GM18502 (cell line): ENCODE measurements around the gene RABL6.
"Not testable (repeated sequence)": the region's sequence is repeated elsewhere in the genome, so short reads cannot be mapped to it uniquely, and the experiment has no call there.

ENCODE experiments used
- ATAC-seq: cut with Tn5 transposase; IDR thresholded peaks from one replicate; pipeline ENCODE4 v1.9.1; 2021; ENCODE audit warnings: mild to moderate bottlenecking; ENCODE audit not compliant: unreplicated experiment, poor library complexity

RABL6 gene

GRCh38 chr9:136807281-136808074, at the start of gene RABL6:
RABL6 (plus strand) TSS chr9:136807948; CDS start chr9:136808197, 249 bp downstream.
- peak; percentile 74 for ATAC-seq

- no peak for ATAC-seq
These were observed 48.7 kb upstream of the RABL6 start for GRCh38 chr9:136759001-136759400.

GRCh38 chr9:136759436-136760325, 48.1 kb upstream of the RABL6 start:
- ATAC-seq = no peak

DNA sequence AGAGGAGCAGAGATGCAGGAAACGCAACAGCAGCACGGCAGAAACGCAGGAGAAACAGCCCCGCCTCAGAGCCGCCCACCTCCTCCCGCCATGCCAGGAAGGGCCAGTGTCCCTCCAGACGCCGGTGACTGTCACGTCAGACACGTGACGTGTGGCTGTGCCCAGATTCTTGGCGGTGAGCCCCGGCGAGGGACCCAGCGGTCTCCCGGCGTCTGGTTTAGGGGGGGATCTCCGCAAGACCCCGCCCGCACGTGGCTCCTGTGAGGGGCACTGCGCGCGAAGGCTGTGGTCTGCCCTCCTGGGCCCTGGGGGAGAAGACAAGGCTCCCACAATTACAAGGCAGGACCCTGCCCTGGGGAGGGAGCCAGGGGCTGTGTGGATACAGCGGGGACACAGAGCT, 47.3 kb upstream of the RABL6 start:
- ATAC-seq = no peak

DNA sequence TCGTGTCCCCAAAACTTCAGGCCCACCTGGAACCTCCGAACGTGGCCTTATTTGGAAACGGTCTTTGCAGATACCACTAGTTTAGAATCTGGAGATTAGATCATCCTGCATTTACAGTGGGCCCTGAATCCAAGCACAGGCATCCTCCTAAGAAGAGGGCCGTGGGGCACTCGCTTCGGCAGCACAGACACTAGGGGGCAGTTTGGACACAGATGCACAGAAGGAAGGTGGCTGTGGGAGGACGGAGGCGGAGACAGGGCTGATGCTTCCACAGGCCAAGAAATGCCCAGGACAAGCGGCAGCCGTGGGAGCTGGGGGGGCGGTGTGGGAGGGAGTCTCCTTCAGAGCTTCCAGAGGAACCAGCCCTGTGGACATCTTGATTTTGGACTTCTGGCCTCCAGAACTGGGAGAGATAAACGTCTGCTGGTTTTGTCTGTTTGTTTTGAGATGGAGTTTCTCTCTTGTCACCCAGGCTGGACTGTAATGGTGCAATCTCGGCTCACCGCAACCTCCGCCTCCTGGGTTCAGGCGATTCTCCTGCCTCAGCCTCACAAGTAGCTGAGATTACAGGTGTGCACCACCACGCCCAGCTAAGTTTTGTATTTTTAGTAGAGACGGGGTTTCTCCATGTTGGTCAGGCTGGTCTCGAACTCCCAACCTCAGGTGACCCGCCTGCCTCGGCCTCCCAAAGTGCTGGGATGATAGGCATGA, 46.8 kb upstream of the RABL6 start:
- ATAC-seq = not testable (repeated sequence)

DNA sequence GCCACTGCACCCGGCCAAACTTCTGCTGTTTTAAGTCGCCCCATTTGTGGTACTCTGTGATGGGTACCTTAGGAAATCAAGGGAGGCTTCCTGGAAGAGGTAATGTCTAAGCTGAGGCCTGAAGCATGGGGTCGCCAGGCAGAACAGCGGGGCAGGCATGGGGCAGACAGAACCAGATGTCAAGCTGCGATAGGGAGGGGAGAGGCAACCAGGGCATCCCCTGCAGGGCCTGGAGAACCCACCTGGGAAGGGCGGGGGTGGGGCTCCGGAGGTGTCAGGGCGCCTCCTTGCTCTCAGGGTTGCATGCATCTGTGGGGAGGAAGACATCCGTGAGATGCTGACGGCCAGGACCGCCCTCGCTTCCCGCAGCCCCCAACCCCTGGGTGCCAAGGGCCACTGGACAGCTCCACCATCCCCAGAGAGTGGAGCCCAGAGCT, 46.2 kb upstream of the RABL6 start:
- no peak for ATAC-seq

GRCh38 chr9:136762221-136762691, 45.5 kb upstream of the RABL6 start:
- ATAC-seq = no peak

DNA sequence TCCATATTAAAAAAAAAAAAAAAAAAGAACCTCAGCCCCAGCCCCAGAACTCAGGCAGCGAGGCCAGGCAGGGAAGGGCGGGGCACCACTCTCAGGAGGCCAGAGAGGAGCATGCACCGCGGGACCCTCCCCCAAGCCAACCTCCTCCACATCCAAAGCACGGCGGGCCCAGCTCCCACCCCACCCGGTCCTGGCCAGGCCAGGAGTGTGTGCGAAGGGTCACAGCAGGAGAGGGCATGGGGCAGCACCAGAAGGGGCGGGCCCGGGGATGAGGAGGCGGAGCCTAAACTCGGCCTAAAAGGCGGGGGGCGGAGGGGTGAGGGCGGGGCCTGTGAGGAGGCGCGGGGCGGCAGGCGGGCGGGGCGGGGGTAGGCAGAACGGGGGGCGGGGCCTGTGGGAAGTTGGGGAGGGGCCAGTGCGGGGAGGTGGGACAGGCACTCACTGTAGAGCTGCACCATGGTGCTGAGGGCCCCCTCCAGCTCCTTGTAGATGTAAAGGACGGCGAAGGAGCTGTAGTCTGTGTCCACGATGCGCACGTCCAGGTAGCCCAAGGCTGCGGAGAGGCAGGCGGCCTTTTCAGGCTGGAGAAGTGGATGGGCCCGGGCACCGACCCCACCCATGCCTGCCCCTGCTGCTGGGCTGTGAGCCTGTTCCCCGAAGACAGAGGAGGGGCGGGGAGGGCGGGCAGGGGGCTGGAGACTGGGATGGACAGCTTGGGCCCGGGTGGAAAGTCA, 44.7 kb upstream of the RABL6 start:
- no peak for ATAC-seq

DNA sequence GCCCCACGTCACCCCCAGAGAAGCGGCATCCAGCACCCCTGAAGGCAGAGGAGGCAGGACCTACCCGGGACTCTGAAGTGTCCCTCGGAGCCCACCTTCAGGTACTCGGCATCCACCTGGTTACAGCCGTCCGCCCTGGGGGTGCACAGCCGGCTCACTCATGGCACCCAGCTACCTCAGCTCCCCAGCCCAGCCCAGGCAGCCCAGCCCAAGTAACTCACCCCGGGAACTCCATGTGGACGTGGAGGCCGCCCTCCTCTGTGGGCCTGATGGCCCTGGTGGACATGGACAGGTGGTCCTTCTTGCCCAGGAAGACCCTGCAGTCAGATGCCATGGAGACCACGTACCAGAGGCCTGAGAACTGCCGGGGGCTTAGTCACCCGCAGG, 44.1 kb upstream of the RABL6 start:
- ATAC-seq = no peak

GRCh38 chr9:136764301-136764891, 43.4 kb upstream of the RABL6 start, which contains the start of gene LCN15:
LCN15 (minus strand) TSS chr9:136764518; CDS start chr9:136764488, 30 bp downstream.
- ATAC-seq = no peak

DNA sequence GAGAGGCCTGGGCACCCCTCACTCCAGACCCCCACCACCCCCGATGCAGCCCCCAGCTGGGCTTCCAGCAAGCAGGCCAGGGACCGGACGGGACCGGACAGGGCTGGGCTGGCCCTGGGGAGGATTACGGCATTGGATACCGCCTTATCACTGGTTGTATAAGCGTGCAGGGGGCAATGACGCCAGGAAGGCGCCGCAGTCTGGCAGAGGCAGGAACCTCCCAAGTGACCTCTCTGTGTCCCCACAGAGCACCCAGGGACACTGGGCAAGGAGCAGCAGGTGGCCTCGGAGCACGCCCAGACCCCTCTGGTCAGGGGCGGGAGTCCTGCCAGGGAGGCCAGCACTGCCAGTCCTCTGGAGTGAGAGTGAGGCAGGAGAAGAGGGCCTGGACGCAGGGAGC, 42.7 kb upstream of the RABL6 start:
- no peak for ATAC-seq

DNA sequence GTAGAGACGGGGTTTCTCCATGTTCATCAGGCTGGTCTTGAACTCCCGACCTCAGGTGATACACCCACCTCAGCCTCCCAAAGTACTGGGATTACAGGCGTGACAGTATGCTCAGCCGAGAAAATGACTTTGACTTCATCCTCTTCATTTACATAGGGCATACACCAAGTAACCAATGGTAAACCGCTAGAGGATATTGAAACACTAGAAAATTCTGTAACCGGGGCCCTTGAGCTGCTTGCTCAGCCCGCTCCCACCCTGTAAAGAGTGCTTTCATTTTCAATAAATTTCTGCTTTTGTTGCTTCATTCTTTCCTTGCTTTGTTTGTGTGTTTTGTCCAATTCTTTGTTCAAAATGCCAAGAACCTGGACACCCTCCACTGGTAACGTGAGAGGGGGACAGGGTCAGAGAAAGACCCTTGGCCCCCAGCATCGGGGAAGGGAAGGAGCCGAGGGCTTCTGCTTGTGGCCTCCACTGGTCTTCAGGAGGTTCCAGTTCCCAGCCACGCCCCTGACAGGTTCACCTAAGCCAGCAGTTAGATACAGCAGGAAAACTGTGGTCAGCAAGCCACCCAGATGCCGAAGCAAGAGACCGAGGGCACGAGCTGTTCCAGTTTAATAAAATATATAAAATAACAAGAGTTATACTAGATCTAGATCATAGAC, 41.9 kb upstream of the RABL6 start:
- ATAC-seq = not testable (repeated sequence)

DNA sequence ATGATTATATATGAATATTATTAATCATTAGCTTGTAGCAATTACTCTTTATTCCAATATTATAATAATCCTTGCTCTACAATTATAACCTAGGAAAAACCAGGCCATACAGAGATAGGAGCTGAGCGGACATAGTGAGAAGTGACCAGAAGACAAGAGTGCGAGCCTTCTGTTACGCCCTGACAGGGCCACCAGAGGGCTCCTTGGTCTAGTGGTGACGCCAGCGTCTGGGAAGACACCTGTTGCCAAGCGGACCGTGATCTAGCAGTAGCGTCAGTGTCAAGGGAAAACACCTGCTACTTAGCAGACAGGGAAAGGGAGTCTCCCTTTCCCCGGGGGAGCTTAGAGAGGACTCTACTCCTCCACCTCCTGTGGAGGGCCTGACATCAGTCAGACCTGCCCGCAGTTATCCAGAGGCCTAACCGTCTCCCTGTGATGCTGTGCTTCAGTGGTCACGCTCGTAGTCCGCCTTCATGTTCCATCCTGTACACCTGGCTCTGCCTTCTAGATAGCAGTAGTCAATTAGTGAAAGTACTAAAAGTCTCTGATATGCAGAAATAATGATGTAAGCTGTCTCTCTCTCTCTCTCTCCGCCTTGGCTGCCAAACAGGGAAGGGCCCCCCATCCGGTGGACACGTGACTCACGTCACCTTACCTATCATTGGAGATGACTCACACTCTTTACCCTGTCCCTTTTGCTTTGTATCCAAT, 41.2 kb upstream of the RABL6 start:
- ATAC-seq = not testable (repeated sequence)

DNA sequence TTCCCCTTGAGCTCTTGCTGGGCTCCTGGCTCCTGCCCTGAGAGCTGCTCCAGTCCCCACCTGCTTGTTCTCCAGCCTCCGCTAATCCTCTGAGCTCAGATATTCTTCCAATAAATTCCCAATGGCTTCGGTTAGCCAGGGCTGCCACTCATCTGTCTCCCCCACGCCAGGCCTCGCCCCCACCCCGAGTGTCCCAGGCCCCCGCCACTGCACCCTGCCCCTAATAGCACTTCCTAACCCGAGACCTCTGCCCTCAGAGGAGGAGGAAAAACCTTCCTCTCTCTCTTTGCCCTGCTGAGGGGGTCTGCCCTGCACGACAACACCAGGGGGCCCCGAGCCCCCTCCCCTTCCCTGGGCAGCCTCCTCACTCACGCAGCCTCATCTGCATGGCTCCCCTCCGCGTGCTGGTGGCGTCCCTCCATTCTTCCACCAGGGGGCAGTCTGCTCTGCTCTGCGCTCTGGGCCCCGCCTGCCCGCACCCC, 38.0 kb upstream of the RABL6 start:
- no peak for ATAC-seq

GRCh38 chr9:136771907-136772415, 35.8 kb upstream of the RABL6 start:
- no peak for ATAC-seq

GRCh38 chr9:136773386-136774044, 34.2 kb upstream of the RABL6 start:
- no peak for ATAC-seq

DNA sequence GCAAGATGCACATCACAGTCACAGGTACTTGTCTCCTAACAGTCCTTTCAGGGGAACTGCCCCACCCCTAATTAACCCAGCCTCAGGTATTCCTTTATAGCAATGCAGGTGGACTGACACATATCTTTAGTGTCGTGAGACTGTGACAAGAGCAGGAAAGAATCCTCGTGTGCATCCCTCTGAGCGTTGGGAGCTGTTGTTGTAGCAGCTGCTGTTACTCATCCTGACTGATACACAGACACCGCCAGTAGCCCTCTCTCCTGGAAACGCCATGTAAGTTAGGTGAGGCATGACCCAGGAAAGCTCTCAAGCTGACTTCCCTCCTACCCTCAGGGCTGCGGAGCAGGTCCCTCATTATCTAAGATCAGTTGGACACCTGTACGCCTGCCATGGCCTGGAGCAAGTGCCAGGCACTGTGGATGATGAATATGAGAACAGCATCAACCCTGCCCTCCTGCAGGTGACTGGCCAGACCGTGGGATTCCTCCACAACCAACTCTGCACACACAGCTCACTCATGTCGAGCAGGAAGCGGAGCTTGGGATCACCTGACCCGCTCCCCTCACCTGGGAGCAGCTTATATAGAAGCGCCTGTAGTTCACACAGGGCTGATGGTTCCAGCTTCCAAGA, 33.2 kb upstream of the RABL6 start:
- ATAC-seq = no peak
